Smooth muscle cell of trachea (primary cell): ENCODE data around the gene WTAP. TPM values are rescaled to one million over a fixed set of nuclear protein-coding genes. Genes with fewer than 3 reads are reported as not detected.

ENCODE experiments used
- total RNA-seq: library from RNA; depleted of rRNA; stranded (reverse); fragments of >200 nt; gene quantifications from 2 replicates; pipeline ENCODE4 v1.2.1, GENCODE V29; 2014

WTAP gene
- 99.6 and 129 TPM in 2 replicates for total RNA-seq

DNA sequence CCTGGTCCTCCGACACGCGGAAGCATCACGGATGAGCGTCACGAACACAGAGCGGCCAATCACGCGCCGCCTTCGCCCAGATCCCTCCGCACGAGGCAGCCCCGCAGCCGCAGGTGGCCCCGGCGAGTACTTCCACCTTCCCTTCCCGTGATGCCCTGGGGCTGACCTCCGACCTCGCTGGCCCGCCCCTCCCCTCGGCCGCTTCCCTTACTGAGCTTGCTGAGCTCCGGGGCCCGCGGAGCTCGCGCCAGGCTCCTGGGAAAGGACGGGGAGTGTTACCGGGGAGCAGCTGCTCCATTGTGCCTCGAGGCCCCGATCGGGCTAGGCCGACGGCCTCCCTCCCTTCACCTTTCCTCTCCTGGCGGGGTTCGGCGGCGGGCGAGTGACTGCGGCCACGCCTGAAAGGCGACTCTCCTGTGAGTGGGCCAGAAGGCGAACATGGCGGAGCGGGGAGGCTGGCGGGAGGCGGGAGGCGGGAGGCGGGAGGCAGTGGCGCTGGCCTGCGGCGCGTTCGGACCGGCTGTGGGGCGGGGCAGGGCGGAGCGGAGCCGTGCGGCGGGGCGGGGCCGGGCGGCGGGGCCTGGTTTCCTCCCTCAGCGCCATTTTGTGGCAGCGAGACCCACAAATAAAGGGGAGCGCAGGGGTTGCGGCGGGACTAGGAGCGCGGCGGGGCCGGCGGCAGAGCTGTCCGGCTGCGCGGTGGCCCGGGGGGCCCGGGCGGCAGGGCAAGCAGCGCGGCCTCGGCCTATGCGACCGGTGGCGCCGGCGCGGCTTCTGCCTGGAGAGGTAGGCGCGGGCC lies at the start of gene WTAP:
Gene WTAP, plus strand, starts transcription at position 589 of the 799 bp plus-strand sequence. CDS start 8,760 bp downstream, outside the sequence.

DNA sequence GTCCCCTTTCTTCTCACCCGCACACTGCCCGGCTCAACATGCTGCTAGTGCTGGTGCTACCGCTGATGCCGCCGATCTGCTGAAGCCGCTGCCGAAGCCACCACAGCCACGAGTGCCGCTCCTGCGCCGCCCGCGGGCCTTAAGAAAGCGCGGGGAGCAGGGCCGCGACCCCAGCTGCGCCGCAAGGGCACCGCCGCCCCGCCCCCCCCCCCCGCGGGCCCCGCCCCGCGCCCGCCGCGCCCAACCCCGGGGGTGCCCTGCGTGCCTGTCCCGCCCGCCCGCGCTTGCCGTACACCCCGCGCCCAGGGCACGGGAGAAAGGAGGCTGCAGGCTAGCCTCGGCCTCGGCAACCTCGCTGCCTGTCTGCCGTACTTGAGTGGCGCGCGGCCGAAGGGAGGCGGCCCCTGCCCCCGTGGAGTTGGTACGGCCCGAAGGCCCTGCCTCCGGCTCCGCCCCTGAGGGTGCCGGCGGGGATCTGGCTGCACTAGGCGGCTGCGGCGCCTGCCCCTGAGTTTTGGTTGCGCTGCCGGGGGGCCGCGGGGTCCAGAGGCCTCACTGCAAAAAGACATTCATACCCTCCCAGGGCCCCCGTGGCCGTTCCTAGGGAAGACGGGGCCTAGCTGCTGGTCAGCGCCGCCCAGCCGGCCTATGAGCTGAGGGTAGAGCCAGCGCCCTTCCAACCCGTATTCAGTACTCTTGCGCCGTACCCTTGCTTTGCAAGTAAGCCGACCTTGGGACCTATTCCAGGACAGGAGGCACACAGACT lies 34.0 kb upstream of the WTAP start, which contains the start of gene SOD2:
Gene SOD2, minus strand, starts transcription at position 114 of the 766 bp plus-strand sequence. Its CDS starts 74 bp downstream, at position 40.

DNA sequence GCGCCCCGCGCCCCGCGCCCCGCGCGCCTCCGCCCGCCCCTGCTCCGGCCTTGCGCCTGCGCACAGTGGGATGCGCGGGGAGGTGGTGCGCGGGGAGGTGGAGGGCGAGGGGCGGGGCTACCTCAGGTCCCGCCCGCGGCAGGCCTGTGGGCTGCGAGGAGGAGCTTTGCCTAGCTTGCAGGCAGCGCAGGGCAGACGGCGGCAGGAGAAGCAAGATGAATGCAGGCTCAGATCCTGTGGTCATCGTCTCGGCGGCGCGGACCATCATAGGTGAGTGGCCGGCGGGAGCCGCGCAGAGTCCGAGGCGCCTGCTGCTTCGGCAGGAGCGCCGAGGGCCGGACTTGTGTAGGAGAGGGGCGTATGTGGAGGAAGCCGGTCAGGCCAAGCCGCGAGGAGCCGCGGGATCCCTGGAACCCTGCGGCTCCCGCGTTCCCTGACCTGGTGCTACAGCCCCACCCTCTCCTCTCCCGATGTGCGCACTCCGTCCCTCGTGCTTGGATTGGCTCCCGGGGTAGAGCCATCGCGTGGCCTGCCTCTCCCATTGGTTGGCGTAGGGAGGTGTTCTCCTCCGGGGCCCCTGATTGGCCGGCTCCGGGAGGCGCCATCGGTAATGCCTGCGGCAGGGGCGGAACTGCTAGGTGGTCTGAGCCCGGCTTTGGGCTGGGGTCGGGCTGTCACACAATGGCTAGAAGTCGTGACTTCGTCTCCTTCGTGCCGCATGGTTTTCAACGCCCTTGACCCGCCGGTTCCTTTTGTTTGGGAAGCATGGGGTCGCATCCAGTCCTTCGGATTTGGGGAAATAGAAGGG lies 34.8 kb downstream of the WTAP start, which contains the start of gene ACAT2:
Gene ACAT2, plus strand, starts transcription at position 173 of the 808 bp plus-strand sequence. Its CDS starts 43 bp downstream, at position 216.

DNA sequence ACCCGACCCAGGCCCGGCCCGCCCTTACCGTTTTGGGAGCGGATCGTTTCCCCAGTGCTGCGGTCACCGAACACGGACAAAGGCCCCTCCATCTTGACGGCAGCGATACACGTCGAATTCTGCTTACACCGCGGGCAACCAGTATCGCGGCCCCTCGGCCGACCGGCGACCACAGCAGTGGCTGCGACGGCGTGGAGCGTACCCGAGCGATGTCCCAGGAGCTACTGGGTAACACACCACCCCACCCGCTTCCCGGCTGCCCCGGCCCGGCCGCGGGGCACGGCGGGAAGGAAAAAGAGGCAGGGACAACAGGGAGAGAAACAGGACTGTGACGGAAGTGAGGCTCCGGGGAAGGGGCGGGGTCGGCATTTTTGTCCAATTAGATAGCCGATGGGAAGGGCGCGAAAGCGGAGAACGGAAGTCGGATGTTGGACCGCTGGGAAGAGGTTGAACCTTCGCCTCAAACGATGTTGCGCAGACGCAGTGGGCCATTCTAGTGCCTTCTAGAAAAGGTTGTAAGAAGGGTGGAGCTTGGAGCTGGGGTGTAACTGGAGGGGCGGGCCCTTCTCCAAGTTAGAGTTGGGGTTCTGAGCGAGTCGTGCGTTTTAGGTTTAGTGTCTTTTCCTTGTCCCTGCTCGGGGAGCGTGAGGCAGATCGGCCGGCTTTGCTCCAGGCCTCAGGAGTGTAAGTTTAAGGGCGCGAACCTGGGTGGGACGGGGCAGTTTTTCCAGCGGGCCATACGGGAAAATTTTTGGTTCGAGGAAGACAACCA lies 62.3 kb downstream of the WTAP start, which contains the start of gene TCP1:
Gene TCP1, minus strand, starts transcription at position 226 of the 772 bp plus-strand sequence. Its CDS starts 134 bp downstream, at position 92.

DNA sequence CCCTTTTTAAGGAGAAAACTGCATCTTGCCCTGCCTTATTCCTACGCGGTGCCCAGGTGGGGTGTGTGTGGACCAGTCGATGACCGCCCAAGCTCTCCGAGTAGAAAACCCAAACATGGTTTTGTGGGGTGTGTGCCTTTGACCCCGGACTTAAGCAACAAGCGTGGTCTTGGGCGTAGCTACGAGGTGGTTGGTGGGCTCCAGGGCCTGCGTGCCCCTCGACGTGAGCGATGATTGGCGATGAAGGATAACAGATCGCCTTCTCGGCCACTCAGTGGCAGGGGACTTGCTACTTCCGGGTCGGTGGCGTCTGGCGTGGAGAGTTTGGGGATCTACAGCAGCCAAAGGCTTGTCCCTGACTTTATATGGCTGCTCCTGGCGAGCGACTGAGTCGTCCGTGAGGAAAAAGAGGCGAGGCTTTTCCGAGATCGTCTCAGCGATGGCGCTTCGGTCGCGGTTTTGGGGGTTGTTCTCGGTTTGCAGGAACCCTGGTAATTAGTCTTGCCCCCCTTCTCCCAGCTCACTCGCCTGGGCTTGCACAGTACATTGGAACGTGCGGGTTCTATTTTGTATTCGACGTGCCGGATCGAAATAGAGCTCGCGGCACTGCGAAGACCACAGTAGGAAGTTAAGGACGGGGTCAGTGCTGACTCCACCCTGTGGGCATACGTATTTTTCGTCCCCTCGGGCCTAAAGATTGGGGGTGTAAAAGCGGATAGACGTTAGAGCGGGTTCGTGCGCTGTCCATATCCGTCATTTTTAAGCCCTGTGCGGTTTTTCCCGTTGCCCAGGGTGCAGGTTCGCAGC lies 63.0 kb downstream of the WTAP start, which contains the start of gene MRPL18:
Gene MRPL18, plus strand, starts transcription at position 319 of the 807 bp plus-strand sequence. Its CDS starts 121 bp downstream, at position 440.

DNA sequence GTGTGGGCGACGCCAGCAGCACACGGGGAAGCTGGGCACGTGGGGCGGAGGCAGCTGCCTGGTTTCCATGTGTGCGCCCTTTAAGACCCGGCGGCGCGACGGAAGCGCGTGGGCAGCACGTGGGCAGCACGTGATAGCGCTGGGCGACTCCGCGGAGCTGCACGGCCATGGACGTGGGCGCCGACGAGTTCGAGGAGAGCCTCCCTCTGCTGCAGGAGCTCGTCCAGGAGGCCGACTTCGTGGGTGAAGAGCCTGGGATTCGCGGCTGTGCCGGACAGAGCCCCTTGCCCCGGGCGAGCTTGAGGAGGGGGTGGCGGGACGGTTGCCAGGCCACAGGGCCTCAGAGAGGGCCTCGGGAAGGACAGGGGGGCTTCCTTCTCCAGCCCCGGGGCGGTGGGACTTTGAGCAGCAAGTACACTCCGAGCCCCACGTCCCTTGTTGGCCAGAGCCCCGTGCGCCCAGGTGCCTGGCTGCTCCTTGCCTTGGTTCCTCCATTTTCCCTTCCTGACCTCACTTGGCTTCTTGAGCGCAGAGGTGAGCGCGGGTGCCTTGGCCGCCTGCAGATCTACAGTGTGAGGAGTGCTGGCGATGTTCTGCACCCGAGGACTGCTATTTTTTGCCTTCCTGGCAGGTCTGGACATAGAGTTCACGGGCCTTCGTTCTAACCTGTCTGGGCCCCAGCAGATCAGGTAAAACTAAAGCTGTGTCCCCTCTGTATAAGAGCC lies 73.0 kb downstream of the WTAP start, which contains the start of gene PNLDC1:
Gene PNLDC1, plus strand, starts transcription at position 136 of the 725 bp plus-strand sequence. Its CDS starts 32 bp downstream, at position 168.

Other genes starting within 250 kb of the WTAP start
- 213 and 2,364 TPM in 2 replicates for gene SOD2, start 34.3 kb upstream of the WTAP start, total RNA-seq
- gene ACAT2, start 34.5 kb downstream of the WTAP start, total RNA-seq: 19.0 and 76.8 TPM in 2 replicates
- gene TCP1, start 62.1 kb downstream of the WTAP start, total RNA-seq: 273 and 275 TPM in 2 replicates
- gene MRPL18, start 63.0 kb downstream of the WTAP start, total RNA-seq: 78.4 and 107 TPM in 2 replicates
- gene PNLDC1, start 72.8 kb downstream of the WTAP start, total RNA-seq: not detected in 2 replicates
- gene MAS1, start 163.5 kb downstream of the WTAP start, total RNA-seq: not detected in 2 replicates
- gene IGF2R, start 241.6 kb downstream of the WTAP start, total RNA-seq: 170 and 264 TPM in 2 replicates